H1 (cell line): ENCODE measurements around the gene SGK1. TPM values are rescaled to one million over a fixed set of nuclear protein-coding genes. Genes with fewer than 3 reads are reported as not detected.

Experiments
- CTCF ChIA-PET: fragments of 300-600 bp; sonication (Branson Sonifier 250); formaldehyde crosslinking; loops from one replicate; lab custom pipeline; 2021; ENCODE audit not compliant: partially characterized antibody; lab: Charles Lee
- POLR2A ChIA-PET: fragments of 300-600 bp; sonication (Branson Sonifier 250); formaldehyde crosslinking; loops from one replicate; lab custom pipeline; 2021; ENCODE audit warnings: inconsistent platforms; ENCODE audit not compliant: partially characterized antibody; lab: Charles Lee
- DNase-seq, 2 experiments: peaks; one replicate each; pipeline versions ENCODE4 v3.0.0 to v3.0.0-alpha.2; 2010 to 2022; ENCODE audit warnings: low spot score in 2 of 2, low read depth in 1 of 2, mixed read lengths in 1 of 2
- FAIRE-seq: peaks from 2 replicates; lab custom pipeline; 2011; peaks lifted over from hg19 to GRCh38; lab: Jason Lieb, UNC
- H2AFZ ChIP-seq: 2 replicates; pipeline ENCODE4 v1.8.1; 2012; ENCODE audit warnings: low read length, inconsistent platforms
- H2AK5ac ChIP-seq: 2 replicates; pipeline ENCODE4 v1.6.1; 2013; ENCODE audit warnings: low read depth, low read length
- H2BK120ac ChIP-seq: replicated peaks from 2 replicates; pipeline ENCODE3; 2013; ENCODE audit warnings: low read depth, low read length, inconsistent platforms
- H2BK12ac ChIP-seq: 2 replicates; pipeline ENCODE4 v1.6.1; 2013; ENCODE audit warnings: low read depth, low read length
- H2BK15ac ChIP-seq: 2 replicates; pipeline ENCODE4 v1.6.1; 2013; ENCODE audit warnings: low read length
- H2BK20ac ChIP-seq: 2 replicates; pipeline ENCODE4 v1.6.1; 2013; ENCODE audit warnings: low read length
- H2BK5ac ChIP-seq: 2 replicates; pipeline ENCODE4 v1.6.1; 2013; ENCODE audit warnings: low read depth, low read length
- H3K14ac ChIP-seq: 2 replicates; pipeline ENCODE4 v1.6.1; 2013; ENCODE audit warnings: inconsistent platforms; ENCODE audit not compliant: insufficient read length
- H3K18ac ChIP-seq: 2 replicates; pipeline ENCODE4 v1.6.1; 2013; ENCODE audit warnings: low read length; ENCODE audit errors: extremely low read depth
- H3K23ac ChIP-seq: 2 replicates; pipeline ENCODE4 v1.6.1; 2013; ENCODE audit warnings: inconsistent platforms; ENCODE audit not compliant: insufficient read length
- H3K23me2 ChIP-seq: 2 replicates; pipeline ENCODE4 v1.6.1; 2013; ENCODE audit warnings: low read depth, low read length
- H3K27ac ChIP-seq: 2 replicates; pipeline ENCODE4 v1.6.1; 2011; ENCODE audit warnings: low read depth, low read length, inconsistent platforms
- H3K27me3 ChIP-seq, 4 experiments: replicated peaks in 1 of 4; 1 replicate in 1 of 4; 2 replicates in 3 of 4; pipeline versions ENCODE4 v1.6.1 to v1.8.1; 2011 to 2013; ENCODE audit warnings: low read length in 3 of 4, mild to moderate bottlenecking in 3 of 4, inconsistent platforms in 2 of 4, mixed read lengths in 2 of 4, moderate library complexity in 1 of 4; ENCODE audit not compliant: control insufficient read depth in 3 of 4, insufficient read depth in 3 of 4; ENCODE audit errors: extremely low read depth in 1 of 4
- H3K36me3 ChIP-seq, 4 experiments: 2 replicates each; pipeline versions ENCODE4 v1.6.1 to v1.8.1; 2011 to 2013; ENCODE audit warnings: mild to moderate bottlenecking in 4 of 4, low read length in 3 of 4, moderate library complexity in 2 of 4, control low read depth in 1 of 4, inconsistent platforms in 1 of 4; ENCODE audit not compliant: insufficient read depth in 4 of 4, control insufficient read depth in 2 of 4
- H3K4ac ChIP-seq: replicated peaks from 2 replicates; pipeline ENCODE3; 2013; ENCODE audit warnings: low read length, low read depth, mixed read lengths, inconsistent platforms; ENCODE audit not compliant: insufficient read length
- H3K4me1 ChIP-seq, 4 experiments: replicated peaks in 1 of 4; 1 replicate in 1 of 4; 2 replicates in 3 of 4; pipeline versions ENCODE4 v1.6.1 to v1.8.1; 2011 to 2013; ENCODE audit warnings: low read length in 3 of 4, inconsistent platforms in 2 of 4, mixed read lengths in 1 of 4; ENCODE audit not compliant: insufficient read depth in 4 of 4, control insufficient read depth in 3 of 4
- H3K4me2 ChIP-seq, 2 experiments: 2 replicates each; pipeline versions ENCODE4 v1.6.1 to v1.8.1; 2011 to 2013; ENCODE audit warnings: low read depth in 2 of 2, low read length in 2 of 2, control low read depth in 1 of 2, inconsistent platforms in 1 of 2, mild to moderate bottlenecking in 1 of 2; ENCODE audit not compliant: insufficient read depth in 1 of 2
- H3K4me3 ChIP-seq, 4 experiments: fragments of 200-600, 300-600 bp in 1 of 4; sonication (generic), shearing (Covaris generic), sonication (Bioruptor Twin) in 1 of 4; 2 replicates each; pipeline versions ENCODE4 v1.5.1 to v1.8.1; 2011 to 2016; ENCODE audit warnings: low read length in 4 of 4, low read depth in 3 of 4, control low read depth in 2 of 4, inconsistent platforms in 2 of 4, mild to moderate bottlenecking in 2 of 4, mixed read lengths in 1 of 4, moderate library complexity in 1 of 4; ENCODE audit not compliant: insufficient read depth in 2 of 4; ENCODE audit errors: extremely low read depth in 1 of 4
- H3K56ac ChIP-seq: replicated peaks from 2 replicates; pipeline ENCODE3; 2013; ENCODE audit warnings: low read depth, mild to moderate bottlenecking, mixed read lengths, low read length, inconsistent platforms; ENCODE audit not compliant: insufficient read length
- H3K79me1 ChIP-seq: 2 replicates; pipeline ENCODE4 v1.6.1; 2013; ENCODE audit warnings: low read depth, low read length, control low read depth
- H3K79me2 ChIP-seq, 2 experiments: 2 replicates each; pipeline versions ENCODE4 v1.6.1 to v1.8.1; 2012 to 2013; ENCODE audit warnings: low read length in 2 of 2, mild to moderate bottlenecking in 2 of 2, inconsistent platforms in 1 of 2; ENCODE audit not compliant: insufficient read depth in 2 of 2, control insufficient read depth in 1 of 2
- H3K9ac ChIP-seq, 4 experiments: replicated peaks in 1 of 4; 1 replicate in 1 of 4; 2 replicates in 3 of 4; pipeline versions ENCODE4 v1.6.1 to v1.8.1; 2011 to 2013; ENCODE audit warnings: low read depth in 3 of 4, low read length in 3 of 4, control low read depth in 2 of 4, mild to moderate bottlenecking in 2 of 4, moderate library complexity in 2 of 4, inconsistent platforms in 1 of 4; ENCODE audit errors: extremely low read depth in 1 of 4
- H3K9me3 ChIP-seq, 2 experiments: 2 replicates each; pipeline versions ENCODE4 v1.6.1 to v1.8.1; 2012 to 2013; ENCODE audit warnings: mild to moderate bottlenecking in 2 of 2, moderate library complexity in 2 of 2, control low read depth in 1 of 2, inconsistent platforms in 1 of 2, low read depth in 1 of 2, low read length in 1 of 2, mixed read lengths in 1 of 2; ENCODE audit not compliant: insufficient read depth in 2 of 2
- H4K20me1 ChIP-seq, 2 experiments: replicated peaks in 1 of 2; 2 replicates each; pipeline versions ENCODE3 to v1.8.1; 2011 to 2013; ENCODE audit warnings: inconsistent platforms in 2 of 2, low read length in 2 of 2, mild to moderate bottlenecking in 1 of 2; ENCODE audit not compliant: insufficient read depth in 2 of 2, control insufficient read depth in 1 of 2
- H4K5ac ChIP-seq: 2 replicates; pipeline ENCODE4 v1.6.1; 2013; ENCODE audit warnings: low read length, low read depth, mixed read lengths, inconsistent platforms; ENCODE audit not compliant: insufficient read length
- H4K8ac ChIP-seq: 2 replicates; pipeline ENCODE4 v1.8.0; 2013; ENCODE audit warnings: mild to moderate bottlenecking, moderate library complexity, low read length, inconsistent platforms; ENCODE audit not compliant: insufficient read depth; ENCODE audit errors: extremely low read depth
- H4K91ac ChIP-seq: replicated peaks from 2 replicates; pipeline ENCODE3; 2013; ENCODE audit warnings: low read length, mixed read lengths, inconsistent platforms; ENCODE audit not compliant: insufficient read length
- BRCA1 ChIP-seq: IDR thresholded peaks from 2 replicates; pipeline ENCODE4 v1.6.1; 2012; ENCODE audit warnings: low read depth, low read length, improper control_type of control experiment
- CBX5 ChIP-seq: fragments of 300-800, 300-1000 bp; sonication (generic); IDR thresholded peaks from 2 replicates; pipeline ENCODE4 v1.7.1; 2016; ENCODE audit warnings: antibody characterized with exemption, low read length, low read depth
- CHD1 ChIP-seq: IDR thresholded peaks from 2 replicates; pipeline ENCODE4 v1.6.1; 2012; ENCODE audit warnings: low read depth, low read length, improper control_type of control experiment
- CTBP2 ChIP-seq: IDR thresholded peaks from 2 replicates; pipeline ENCODE4 v1.7.0; 2011; ENCODE audit warnings: borderline replicate concordance, mild to moderate bottlenecking, moderate library complexity, mixed read lengths, low read length; ENCODE audit not compliant: insufficient read depth, insufficient read length
- FOSL1 ChIP-seq: IDR thresholded peaks from 2 replicates; pipeline ENCODE4 v1.6.1; 2011; ENCODE audit warnings: mild to moderate bottlenecking, low read depth, low read length, moderate library complexity; ENCODE audit not compliant: insufficient read depth
- KDM5A ChIP-seq: fragments of 200-600 bp; IDR thresholded peaks from 2 replicates; pipeline ENCODE4 v1.7.1; 2012; ENCODE audit warnings: mild to moderate bottlenecking, low read length, inconsistent platforms, mixed read lengths
- MAFK ChIP-seq: IDR thresholded peaks from 2 replicates; pipeline ENCODE4 v1.6.1; 2012; ENCODE audit warnings: low read depth, mild to moderate bottlenecking, improper control_type of control experiment, low read length
- MAX ChIP-seq: IDR thresholded peaks from 2 replicates; pipeline ENCODE4 v1.6.1; 2012; ENCODE audit warnings: inconsistent platforms
- NANOG ChIP-seq: IDR thresholded peaks from 2 replicates; pipeline ENCODE4 v1.6.1; 2011; ENCODE audit warnings: low read length, low read depth, mild to moderate bottlenecking, inconsistent platforms; ENCODE audit not compliant: insufficient read depth, poor library complexity, severe bottlenecking
- POLR2AphosphoS5 ChIP-seq: IDR thresholded peaks from 2 replicates; pipeline ENCODE4 v1.6.1; 2011; ENCODE audit warnings: low read depth, low read length
- POU5F1 ChIP-seq: IDR thresholded peaks from 2 replicates; pipeline ENCODE4 v1.6.1; 2011; ENCODE audit warnings: low read depth, mild to moderate bottlenecking, low read length, moderate library complexity
- RAD21 ChIP-seq, 2 experiments: IDR thresholded peaks in 1 of 2; conservative IDR thresholded peaks in 1 of 2; 2 replicates each; pipeline ENCODE4 v1.6.1; 2011; ENCODE audit warnings: low read depth in 2 of 2, low read length in 2 of 2, improper control_type of control experiment in 1 of 2, inconsistent platforms in 1 of 2, mild to moderate bottlenecking in 1 of 2, moderate library complexity in 1 of 2
- RBBP5 ChIP-seq: IDR thresholded peaks from 2 replicates; pipeline ENCODE4 v1.7.1; 2012; ENCODE audit warnings: low read depth, mild to moderate bottlenecking, inconsistent platforms, low read length, moderate library complexity, borderline replicate concordance
- SP1 ChIP-seq: IDR thresholded peaks from 2 replicates; pipeline ENCODE4 v1.6.1; 2011; ENCODE audit warnings: low read depth, low read length
- TEAD4 ChIP-seq: IDR thresholded peaks from 2 replicates; pipeline ENCODE4 v1.6.1; 2012; ENCODE audit warnings: low read depth, low read length, inconsistent platforms, mixed read lengths
- WGBS, 2 experiments: shearing (Covaris generic) in 1 of 2; methylation state at CpG; one replicate each; pipeline versions ENCODE4 v1.1.6 to v1.1.7; 2013 to 2015; ENCODE audit warnings: low lambda C conversion rate in 2 of 2, mixed read lengths in 2 of 2, inconsistent platforms in 1 of 2, low coverage in 1 of 2, missing lambda C conversion rate in 1 of 2; ENCODE audit not compliant: insufficient replicate concordance in 2 of 2, insufficient coverage in 1 of 2, insufficient read length in 1 of 2; ENCODE audit errors: extremely low coverage in 1 of 2, missing lambda C conversion rate in 1 of 2; 5-methylcytosine and 5-hydroxymethylcytosine counted together
- polyA plus RNA-seq, 7 experiments: library from polyadenylated mRNA; depleted of rRNA in 3 of 7; stranded (reverse) in 5 of 7; unstranded in 2 of 7; fragments of >200 nt in 5 of 7; fragments of 200-250 nt in 2 of 7; gene quantifications; 1 replicate in 5 of 7; 2 replicates in 1 of 7; 4 replicates in 1 of 7; pipeline versions ENCODE4 v1.2.1 to v1.2.3, GENCODE V29; 2011 to 2013; ENCODE audit warnings: missing spikeins in 2 of 7, mixed read lengths in 2 of 7
- total RNA-seq: library from RNA; stranded (reverse); fragmentation: NEBNext Ultra II Directional; extraction: Animal tissue kit (Norgen Biotek cat#: 25700); gene quantifications from 2 replicates; pipeline ENCODE4 v1.2.1, GENCODE V29; 2021

Gene SGK1
- total and polyA plus RNA-seq, 2 of the 8 experiments (the other 6 are each of a cell fraction or from before 2014, with no cell fraction given) = 14.5 to 18.4 TPM

DNA sequence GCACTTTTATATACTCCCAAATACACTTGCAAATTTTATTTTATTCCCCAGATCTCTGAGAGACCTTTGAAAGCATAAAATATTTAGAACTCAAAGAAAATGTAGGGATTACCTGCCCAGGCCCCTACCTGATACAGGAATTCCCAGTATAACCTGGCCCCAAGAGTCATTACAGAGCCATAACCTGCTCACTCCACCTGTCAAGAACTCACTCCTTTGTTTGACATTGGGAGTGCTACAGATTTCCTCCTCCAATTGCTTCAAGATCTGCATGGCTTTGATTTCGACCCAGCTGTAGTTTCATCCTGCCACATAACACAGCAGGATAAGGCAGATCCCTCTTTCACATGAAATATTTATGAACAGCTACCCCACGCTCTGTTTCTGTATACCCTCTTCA lies 169.3 kb downstream of the SGK1 start:
- Histone ChIP-seq H3K4me1 (peaks cover 0 to 3% (median 1%) of the 10 kb centered on the region in 4 experiments; a peak in 2 of 7 replicates), H3K23me2 (no peaks in the 10 kb centered on the region), H3K4me3 (no peak overlapping the region), H3K9me3 (no peaks in the 10 kb centered on the region), H3K27ac (no peak overlapping the region), H4K20me1 (no peaks in the 10 kb centered on the region), H4K91ac (no peak overlapping the region), H2BK12ac (no peak overlapping the region), H2AFZ (no peak overlapping the region), H3K27me3 (no peaks in the 10 kb centered on the region), H2BK15ac (no peak overlapping the region), H3K79me2 (no peaks in the 10 kb centered on the region), H3K36me3 (no peaks in the 10 kb centered on the region), H2AK5ac (no peak overlapping the region), H3K14ac (no peak overlapping the region), H2BK120ac (no peak overlapping the region), H3K4me2 (no peak overlapping the region), H3K4ac (no peak overlapping the region), H2BK20ac (no peak overlapping the region), H3K56ac (no peak overlapping the region), H3K9ac (no peak overlapping the region), H2BK5ac (no peak overlapping the region), H3K18ac (no peak overlapping the region), H3K23ac (no peak overlapping the region), H3K79me1 (no peaks in the 10 kb centered on the region), H4K8ac (no peak overlapping the region), H4K5ac (no peak overlapping the region)
- 84% methylated on average over 2 of the region's 2 CpGs; no CpG with 5 or more reads in 1 of the 2 experiments for WGBS, 2 experiments
- FAIRE-seq (no peak), DNase-seq (no peak)
- CTCF ChIA-PET = interaction anchor here (0.6 to 3.4 kb wide), 9 partner anchors 8 to 675 kb away, joined by 3 to 23 read pairs (median 4); no protein-coding TSS in a partner anchor
- POLR2A ChIA-PET = no interaction called here
- no peak for TF ChIP-seq SP1
- no peak for TF ChIP-seq NANOG
- TF ChIP-seq KDM5A = no peak
- no peak for TF ChIP-seq BRCA1
- TF ChIP-seq POLR2AphosphoS5 = no peak
- TF ChIP-seq RAD21 (IDR thresholded peaks at IDR 0.05 in 1 of 2, conservative IDR thresholded peaks at IDR 0.05 in 1 of 2; ENCODE audit: low read depth in 2 of 2, low read length in 2 of 2) = no peak
- no peak for TF ChIP-seq RBBP5
- no peak for TF ChIP-seq CTBP2
- TF ChIP-seq MAX = no peak
- TF ChIP-seq CHD1 = no peak
- TF ChIP-seq FOSL1 = no peak
- no peak for TF ChIP-seq POU5F1
- TF ChIP-seq CBX5 = no peak
- no peak for TF ChIP-seq MAFK
- TF ChIP-seq TEAD4 = no peak
